Smooth muscle cell of bladder (primary cell): ENCODE data around the gene FGF22. TPM values are rescaled to one million over a fixed set of nuclear protein-coding genes. Genes with fewer than 3 reads are reported as not detected.

Source experiments
- total RNA-seq: library from RNA; depleted of rRNA; stranded (reverse); fragments of >200 nt; gene quantifications from 2 replicates; pipeline ENCODE4 v1.2.3, GENCODE V29; 2014

FGF22 gene
- total RNA-seq, result under 0.01 and 0.09 TPM in 2 replicates

DNA sequence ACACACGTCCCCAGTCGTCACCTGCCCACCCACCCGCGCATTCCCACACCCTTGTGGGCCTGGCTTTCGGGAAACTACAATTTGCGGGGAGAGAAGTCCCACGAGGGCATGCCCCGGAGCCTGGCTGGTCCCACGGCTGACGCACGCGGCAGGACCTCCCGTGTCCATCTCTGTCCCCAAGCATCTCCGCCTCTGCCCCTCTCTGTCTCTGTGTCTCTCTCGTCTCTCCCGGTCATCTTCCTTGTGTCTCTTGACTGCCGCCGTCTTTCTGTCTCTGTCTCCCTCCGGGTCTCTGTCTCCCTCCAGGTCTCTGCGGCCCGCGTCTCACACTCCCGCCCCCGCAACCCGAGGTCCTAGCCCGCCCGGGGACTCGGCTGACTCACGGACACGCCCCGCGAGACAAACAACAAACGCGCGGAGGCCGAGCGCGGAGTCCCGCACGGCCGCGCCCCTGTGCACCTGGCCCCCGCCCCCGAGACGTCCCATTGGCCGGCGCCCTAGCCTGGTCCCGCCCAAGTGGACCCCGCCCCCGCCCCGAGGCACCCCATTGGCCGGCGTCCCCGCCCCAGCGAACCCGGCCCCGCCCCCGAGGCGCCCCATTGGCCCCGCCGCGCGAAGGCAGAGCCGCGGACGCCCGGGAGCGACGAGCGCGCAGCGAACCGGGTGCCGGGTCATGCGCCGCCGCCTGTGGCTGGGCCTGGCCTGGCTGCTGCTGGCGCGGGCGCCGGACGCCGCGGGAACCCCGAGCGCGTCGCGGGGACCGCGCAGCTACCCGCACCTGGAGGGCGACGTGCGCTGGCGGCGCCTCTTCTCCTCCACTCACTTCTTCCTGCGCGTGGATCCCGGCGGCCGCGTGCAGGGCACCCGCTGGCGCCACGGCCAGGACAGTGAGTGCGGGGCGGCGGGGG is at the start of gene FGF22:
Gene FGF22 (plus strand): TSS at position 627 of the 908 bp plus-strand sequence. CDS start 47 bp downstream, at position 674.

DNA sequence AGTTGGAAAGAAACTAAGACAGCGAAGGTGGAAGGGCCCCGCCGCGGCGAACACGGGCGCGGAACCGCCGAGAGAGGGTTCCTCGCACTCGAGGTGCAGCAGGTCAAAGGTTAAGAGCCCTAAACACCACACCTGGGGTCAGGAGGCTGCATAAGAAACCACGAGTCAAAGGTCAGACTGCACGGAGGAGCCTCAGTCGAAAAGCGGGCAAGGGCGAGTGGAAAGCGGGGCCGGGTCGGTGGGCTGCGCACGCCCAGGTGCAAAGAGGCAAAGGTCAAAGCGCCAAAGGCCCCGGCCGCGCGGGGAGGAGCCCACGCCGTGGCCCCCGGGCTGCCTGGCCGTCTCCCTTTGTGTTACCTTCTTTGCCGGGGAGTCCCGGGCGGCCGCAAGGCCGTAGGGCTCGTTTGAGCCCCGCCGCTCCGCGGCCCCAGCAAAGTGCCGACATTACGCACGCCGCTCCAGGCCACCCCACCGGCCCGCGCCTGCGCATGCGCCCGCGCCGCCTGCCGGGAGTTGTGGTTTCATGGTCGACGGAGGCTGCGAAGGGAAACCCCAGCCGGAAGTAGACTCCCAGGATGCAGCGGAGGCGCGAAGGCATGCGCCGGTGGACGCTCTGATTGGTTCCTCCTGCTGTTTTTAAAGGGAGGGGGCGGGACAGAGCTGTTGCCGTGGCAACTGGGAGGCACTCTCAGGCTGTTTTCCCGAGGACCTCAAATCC is 6.5 kb upstream of the FGF22 start, which contains the start of gene POLRMT:
Gene POLRMT (minus strand): TSS at position 470 of the 718 bp plus-strand sequence. CDS start 25 bp downstream, at position 445.

DNA sequence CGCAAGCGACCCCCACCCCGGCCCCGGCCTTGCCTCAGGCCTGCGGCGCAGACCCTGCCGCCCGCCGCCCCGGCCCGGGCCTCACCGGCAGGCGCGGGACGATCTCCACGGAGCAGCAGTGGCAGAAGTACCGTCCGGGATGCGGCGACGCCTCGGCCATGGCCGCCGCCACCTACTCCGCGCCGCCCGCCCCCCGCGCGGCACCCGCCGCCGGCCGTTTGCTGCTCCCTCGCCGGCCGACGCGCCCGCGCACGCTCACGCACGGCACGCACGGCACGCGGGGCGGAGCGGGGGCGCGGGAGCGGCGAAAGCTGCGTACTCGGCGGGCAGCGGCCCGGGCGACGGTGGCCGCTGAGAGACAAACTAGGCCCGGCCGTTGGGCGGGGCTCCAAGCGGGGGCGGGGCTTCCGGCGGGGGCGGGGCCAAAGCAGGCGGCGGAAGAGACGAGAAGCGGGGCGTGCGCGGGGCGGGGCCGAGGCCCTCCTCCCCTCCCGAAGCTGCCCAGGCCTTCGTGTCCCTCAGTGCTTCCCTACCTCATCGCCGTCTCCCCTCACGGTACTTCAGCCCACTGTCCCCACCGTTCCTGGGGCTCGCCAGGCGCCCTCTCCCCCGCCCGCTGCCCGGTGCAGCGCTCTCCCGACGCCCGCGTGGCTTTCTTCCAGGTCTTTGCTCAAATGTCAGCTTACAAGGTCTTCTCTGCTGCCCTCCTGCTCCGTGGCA is 23.4 kb downstream of the FGF22 start, which contains the start of gene RNF126:
Gene RNF126 (minus strand): TSS at position 253 of the 720 bp plus-strand sequence. CDS start 93 bp downstream, at position 160.

DNA sequence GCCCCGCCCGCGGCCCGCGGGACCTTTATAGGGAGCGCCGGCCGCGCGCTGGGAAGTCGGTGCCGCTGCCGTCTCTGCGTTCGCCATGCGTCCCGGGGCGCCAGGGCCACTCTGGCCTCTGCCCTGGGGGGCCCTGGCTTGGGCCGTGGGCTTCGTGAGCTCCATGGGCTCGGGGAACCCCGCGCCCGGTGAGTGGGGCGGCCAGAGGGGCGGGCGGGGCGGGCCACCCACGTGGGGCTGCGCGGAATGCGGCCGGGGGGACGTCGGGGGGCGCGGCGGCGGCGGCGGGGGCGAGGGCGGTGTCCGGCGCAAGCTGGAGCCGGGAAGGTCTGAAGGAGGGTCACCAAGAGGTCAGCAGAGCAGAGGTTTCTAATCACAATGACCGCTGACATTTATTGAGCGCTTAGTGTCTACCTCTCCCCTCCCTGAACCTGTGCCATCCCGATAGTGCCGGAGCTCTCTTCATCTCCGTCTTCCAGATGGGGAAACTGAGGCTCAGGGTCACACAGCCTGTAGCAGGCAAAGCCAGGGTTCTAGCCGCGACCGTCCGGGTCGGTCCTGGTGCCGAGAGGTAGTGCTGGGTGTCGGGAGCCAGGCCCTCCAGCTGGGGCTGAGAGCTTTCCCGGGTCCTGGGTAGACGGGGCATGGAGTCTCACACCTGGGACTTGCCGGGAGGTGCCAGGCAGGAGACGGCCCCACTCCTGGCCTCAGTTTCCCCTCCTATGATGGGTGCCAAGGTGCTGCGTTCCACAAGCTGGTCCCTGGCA is 36.8 kb downstream of the FGF22 start, which contains the start of gene FSTL3:
Gene FSTL3 (plus strand): TSS at position 54 of the 767 bp plus-strand sequence. CDS start 32 bp downstream, at position 86.

Other genes starting within 250 kb of the FGF22 start
- gene C2CD4C, start 230.7 kb upstream of the FGF22 start, total RNA-seq, result not detected in 2 replicates
- 1.1 and 1.3 TPM in 2 replicates for gene SHC2, start 178.8 kb upstream of the FGF22 start, total RNA-seq
- 0.14 and 0.28 TPM in 2 replicates for gene MADCAM1, start 143.4 kb upstream of the FGF22 start, total RNA-seq
- 30.2 and 31.9 TPM in 2 replicates for gene TPGS1, start 132.4 kb upstream of the FGF22 start, total RNA-seq
- gene CDC34, start 108.1 kb upstream of the FGF22 start, total RNA-seq, result 69.8 and 75.4 TPM in 2 replicates
- 0.28 TPM in 1 of 2 replicates, not detected in the other for gene GZMM, start 95.8 kb upstream of the FGF22 start, total RNA-seq
- 296 and 318 TPM in 2 replicates for gene BSG, start 67.3 kb upstream of the FGF22 start, total RNA-seq
- gene HCN2, start 50.0 kb upstream of the FGF22 start, total RNA-seq, result 0.71 and 1.3 TPM in 2 replicates
- 15.2 and 19.7 TPM in 2 replicates for gene POLRMT, start 6.3 kb upstream of the FGF22 start, total RNA-seq
- 15.1 and 15.2 TPM in 2 replicates for gene RNF126, start 23.3 kb downstream of the FGF22 start, total RNA-seq
- gene FSTL3, start 36.5 kb downstream of the FGF22 start, total RNA-seq, result 43.2 and 92.6 TPM in 2 replicates
- not detected in 2 replicates for gene PRSS57, start 55.6 kb downstream of the FGF22 start, total RNA-seq
- 4.8 and 15.6 TPM in 2 replicates for gene PALM, start 69.1 kb downstream of the FGF22 start, total RNA-seq
- gene MISP, start 111.2 kb downstream of the FGF22 start, total RNA-seq, result 0.18 and 0.28 TPM in 2 replicates
- gene PTBP1, start 157.6 kb downstream of the FGF22 start, total RNA-seq, result 65.2 and 67.6 TPM in 2 replicates
- 0.57 and 1.1 TPM in 2 replicates for gene PLPPR3, start 182.1 kb downstream of the FGF22 start, total RNA-seq
- 0.18 TPM in 1 of 2 replicates, not detected in the other for gene AZU1, start 188.0 kb downstream of the FGF22 start, total RNA-seq
- gene PRTN3, start 201.1 kb downstream of the FGF22 start, total RNA-seq, result not detected in 2 replicates
- gene ELANE, start 212.4 kb downstream of the FGF22 start, total RNA-seq, result 0.46 and 0.85 TPM in 2 replicates
- gene CFD, start 219.8 kb downstream of the FGF22 start, total RNA-seq, result 61.8 and 93.7 TPM in 2 replicates